Measurements from ENCODE around the gene ZNF18. TPM values are rescaled to one million over a fixed set of nuclear protein-coding genes. Genes with fewer than 3 reads are reported as not detected.

Gene ZNF18
- total RNA-seq, 1 experiment from 2014 or later, result 10.6 TPM

Other genes with a start within 250 kb of the ZNF18 start
- gene MAP2K4, start 23.4 kb upstream of the ZNF18 start, total RNA-seq (2014; rRNA removed; shearing (Covaris generic)), result 21.7 and 31.8 TPM in 2 replicates

All from Daoy (cell line).